Epithelial cell of esophagus (primary cell): ENCODE results near the gene YAF2.

Experiments
- DNase-seq: peaks from one replicate; pipeline ENCODE4 v3.0.0; 2010; ENCODE audit warnings: low read depth
- H3K4me3 ChIP-seq: 2 replicates; pipeline ENCODE4 v1.5.1; 2011; ENCODE audit warnings: mild to moderate bottlenecking, low read length, control low read depth
- CTCF ChIP-seq: IDR thresholded peaks from 2 replicates; pipeline ENCODE4 v1.5.1; 2011; ENCODE audit warnings: low read depth, mild to moderate bottlenecking, low read length, control low read depth, inconsistent platforms; ENCODE audit not compliant: insufficient read depth; ENCODE audit errors: missing control alignments

The YAF2 gene

GRCh38 chr12:42109031-42109430 lies 129.0 kb downstream of the YAF2 start:
- no peak for TF ChIP-seq CTCF
- DNase-seq: no peak
- no peak overlapping the region for H3K4me3 ChIP-seq
